ENCODE data around the gene TNRC6A.
"Not testable (repeated sequence)": the region's sequence is repeated elsewhere in the genome, so short reads cannot be mapped to it uniquely, and the experiment has no call there.

Gene TNRC6A

DNA sequence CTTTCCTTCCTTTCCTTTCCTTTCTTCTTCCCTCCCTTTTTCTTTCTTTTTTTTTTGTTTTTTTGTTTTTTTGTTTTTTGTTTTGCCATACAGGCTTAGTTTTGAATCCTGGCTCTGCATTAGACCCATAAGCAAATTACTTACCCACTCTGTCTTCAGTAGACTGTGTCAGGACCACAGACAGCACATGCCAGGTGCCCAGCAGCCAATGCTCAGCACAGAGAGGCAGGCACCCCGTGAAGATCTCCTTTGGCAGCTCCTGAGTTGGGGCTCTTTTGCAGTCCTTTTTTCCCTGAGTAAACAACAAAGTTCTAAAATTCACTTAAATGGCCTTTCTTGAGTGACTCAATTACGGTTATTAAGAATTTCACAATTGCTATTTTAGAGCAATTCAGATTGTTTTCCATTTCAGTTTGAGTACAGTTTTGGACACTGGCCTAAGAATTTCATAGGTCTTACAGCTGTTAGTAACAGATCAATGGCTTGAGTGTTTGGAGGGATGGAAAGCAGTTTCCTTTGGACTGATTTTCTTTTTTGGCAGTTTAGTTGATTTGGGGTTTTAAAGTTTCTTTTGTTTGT lies 90.1 kb downstream of the TNRC6A start:
- DNase-seq = no peak

GRCh38 chr16:24820522-24820921 lies 91.1 kb downstream of the TNRC6A start:
- no peak for DNase-seq

DNA sequence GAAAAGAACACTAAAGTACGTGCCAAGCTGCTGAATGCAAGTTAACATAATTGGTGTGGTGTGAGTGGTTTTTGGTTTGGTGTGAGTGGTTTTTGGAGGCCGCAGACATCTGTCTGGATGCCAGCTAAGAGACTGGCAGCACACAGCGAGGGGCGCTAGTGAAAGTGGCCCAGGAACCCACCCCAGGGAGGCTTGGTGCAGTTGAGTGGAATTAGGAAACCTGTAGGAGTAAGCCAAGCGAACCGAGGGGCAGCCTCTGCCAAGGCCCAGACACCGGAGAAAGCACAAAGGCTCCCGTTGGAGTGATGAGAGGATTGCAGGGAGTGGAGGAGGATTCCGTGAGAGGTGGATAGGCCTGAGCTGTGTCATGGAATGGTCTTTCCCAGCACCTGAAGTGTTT lies 91.7 kb downstream of the TNRC6A start:
- DNase-seq = no peak

GRCh38 chr16:24822542-24822941 lies 93.1 kb downstream of the TNRC6A start:
- no peak for DNase-seq

DNA sequence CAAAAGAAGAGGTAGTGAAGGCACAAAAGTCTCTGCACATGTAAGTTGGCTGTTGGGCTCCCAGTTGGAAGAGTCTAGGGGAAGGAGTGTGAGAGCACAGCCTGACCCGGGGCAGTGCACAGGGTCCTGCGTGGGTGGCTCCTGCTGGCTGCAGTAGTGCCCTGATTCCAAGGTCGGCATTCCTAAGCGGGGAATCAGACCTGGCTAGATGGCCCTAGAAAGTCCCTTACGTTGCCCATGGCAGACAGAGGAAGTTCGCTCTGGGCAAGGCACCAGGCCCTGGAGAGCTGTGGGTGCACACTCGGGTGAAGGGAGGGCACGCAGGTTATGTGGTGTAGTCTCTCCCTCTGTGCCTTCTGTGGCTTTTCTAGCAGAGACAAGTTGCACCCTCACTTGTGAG lies 93.5 kb downstream of the TNRC6A start:
- no peak for DNase-seq

GRCh38 chr16:24825696-24826095 lies 96.2 kb downstream of the TNRC6A start:
- no peak for DNase-seq

DNA sequence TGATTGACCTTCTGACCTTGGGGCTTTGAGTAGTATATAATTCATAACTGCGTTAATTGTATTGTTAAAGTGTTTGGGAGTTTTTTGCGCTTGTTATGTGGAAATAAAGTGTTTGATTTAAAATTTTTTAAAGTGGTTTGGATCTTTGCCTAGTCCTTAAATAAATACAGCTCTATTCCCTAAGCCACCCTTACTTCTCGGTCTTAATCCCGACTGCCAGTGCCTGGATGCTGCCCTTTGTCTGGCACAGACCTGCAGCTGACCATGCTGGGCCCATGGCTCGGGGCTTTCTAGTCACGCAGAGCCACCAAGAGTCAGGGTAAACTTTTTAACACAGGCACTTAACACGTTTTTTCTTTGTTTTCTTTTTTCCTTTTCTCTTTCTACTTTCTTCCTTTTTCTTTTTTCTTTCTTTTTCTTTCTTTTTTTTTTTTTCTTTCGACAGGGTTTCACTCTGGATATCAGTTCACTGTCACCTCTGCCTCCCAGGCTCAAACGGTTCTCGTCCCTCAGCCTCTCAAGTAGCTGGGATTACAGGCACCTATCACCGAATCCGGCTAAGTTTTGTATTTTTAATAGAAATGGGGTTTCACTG lies 96.7 kb downstream of the TNRC6A start:
- no peak for DNase-seq

GRCh38 chr16:24826817-24827566 lies 97.5 kb downstream of the TNRC6A start:
- DNase-seq = no peak

- DNase-seq = no peak
Measured at GRCh38 chr16:24829153-24829552, 99.7 kb downstream of the TNRC6A start.

DNA sequence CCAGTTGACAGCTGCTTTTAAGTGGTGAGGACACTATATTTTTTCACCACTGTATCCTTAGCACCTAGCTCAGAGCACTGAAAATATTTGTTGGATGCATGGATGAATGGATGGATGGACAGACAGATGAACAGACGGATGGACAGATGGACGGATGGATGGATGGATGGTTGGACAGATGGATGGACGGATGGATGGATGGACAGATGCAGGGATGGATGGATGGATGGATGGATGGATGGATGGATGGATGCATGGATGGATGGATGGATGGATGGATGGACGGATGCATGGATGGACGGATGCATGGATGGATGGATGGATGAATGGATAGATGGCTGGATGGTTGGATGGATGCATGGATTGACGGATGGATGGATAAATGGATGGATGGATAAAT lies 103.9 kb downstream of the TNRC6A start:
- DNase-seq = no peak

DNA sequence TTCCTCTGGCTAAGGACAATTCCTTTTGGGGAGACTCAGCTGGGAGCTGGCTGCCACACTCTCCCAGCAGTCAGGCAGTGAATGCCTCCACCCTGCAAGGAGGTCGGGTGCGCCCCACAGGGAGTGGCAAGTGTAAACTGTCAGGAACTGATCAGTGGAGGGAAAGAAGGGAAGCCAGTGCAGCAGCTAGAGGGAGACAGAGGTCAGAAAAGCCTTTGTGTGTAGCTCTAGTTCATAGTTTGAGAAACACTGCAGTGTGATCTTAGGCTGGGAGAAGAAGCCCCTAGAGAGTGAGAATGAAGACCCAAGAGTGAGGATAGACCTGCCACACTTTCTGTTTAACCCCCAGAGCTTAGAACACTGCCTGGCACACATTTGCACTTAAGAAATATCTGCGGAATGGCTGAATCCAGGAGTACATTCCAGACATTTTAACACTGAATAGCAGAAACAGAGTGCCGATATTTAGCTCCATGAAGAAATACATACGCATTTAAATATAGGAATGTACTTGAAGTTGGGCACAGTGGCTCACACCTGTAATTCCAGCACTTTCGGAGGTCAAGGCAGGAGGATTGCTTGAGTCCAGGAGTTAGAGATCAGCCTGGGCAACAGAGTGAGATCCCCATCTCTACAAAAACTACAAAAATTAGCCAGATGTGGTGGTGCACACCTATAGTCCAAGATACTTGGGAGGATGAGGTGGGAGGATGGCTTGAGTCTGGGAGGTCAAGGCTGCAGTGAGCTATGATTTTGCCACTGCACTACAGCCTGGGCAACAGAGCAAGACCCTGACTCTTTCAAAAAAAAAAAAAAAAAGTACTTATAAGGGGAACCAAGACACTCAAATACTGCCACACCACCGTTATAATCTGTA lies 105.2 kb downstream of the TNRC6A start:
- DNase-seq = peak; percentile 55

GRCh38 chr16:24836836-24837235 lies 107.4 kb downstream of the TNRC6A start:
- no peak for DNase-seq

GRCh38 chr16:24837969-24838368 lies 108.5 kb downstream of the TNRC6A start:
- no peak for DNase-seq

DNA sequence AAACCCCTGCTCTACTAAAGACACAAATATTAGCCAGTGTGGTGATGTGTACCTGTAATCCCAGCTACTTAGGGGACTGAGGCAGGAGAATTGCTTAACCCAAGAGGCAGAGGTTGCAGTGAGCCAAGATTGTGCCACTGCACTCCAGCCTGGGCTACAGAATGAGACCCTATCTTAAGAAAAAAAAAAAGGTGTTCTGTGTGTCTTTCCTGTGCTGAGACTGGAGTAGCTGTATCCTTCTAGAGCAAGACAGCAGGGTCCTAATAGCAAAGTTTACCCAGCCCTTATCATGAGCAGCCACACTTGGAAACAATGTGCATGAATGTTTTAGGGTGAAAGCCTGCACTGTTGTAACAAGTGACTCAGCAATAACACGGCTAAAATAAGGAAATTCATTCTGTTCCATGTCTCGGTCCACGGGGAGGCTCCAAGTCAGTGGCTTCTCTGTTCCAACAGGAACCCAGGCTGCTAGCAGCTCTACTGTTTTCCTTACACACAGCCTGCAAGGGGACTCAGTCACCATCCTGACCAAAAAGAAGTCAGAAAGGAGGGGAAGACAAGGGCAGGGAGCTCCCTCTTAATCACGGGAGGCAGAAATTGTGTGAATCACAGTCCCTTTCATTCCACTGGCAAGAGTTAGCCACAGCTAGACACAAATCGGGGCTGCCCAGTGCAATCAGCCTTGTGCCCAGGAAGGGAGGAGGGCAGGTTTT lies 109.3 kb downstream of the TNRC6A start:
- no peak for DNase-seq

- DNase-seq = no peak
Measured at GRCh38 chr16:24839347-24839972, 110.0 kb downstream of the TNRC6A start.

GRCh38 chr16:24841291-24841690 lies 111.8 kb downstream of the TNRC6A start:
- no peak for DNase-seq

DNA sequence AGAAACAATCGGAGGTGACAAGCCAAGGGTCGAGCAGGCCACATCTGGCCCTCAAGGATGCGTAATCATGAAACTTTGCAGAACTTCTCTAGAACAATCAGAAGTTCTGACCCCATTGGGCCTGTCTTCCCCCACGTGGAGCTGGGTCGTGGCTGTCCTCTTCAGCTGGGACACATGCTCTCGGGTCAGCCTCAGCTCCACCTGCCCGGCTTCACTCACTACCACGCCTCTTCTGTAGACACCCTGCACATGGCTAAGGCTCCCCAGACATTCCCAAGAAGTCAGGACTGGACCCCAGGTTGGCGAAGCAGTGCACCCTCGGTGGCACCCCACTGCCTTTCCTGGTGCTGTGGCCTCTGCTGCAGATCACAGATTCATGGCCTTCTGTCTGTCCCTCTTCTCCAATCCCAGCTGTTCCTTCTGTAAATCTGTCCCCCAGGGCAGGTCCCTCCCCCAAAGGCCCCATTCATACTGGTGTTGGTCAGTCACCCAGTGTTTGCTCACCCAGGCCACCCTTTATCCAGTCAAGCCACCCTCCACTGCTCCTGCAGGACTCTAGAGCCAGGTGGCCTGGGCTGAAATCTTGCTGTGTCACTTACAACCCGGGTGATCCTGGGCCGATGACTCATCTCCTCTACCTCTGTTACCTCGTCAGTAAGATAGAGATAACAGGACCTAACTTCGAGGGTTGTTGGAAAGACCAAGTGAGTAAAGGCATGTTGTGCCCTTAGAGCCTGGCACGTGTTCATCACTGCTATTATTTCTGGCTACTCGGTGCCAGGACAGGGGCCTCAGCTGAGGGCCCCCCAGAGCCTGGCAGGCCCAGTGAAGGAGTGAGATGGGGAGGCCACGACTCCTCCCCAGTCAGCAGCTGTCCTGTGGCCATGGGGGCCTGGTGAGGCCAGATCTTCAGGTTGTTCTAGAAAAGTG lies 114.9 kb downstream of the TNRC6A start:
- no peak for DNase-seq

- DNase-seq = not testable (repeated sequence)
Measured at GRCh38 chr16:24845031-24845365, 115.5 kb downstream of the TNRC6A start.

GRCh38 chr16:24845726-24846547 lies 116.5 kb downstream of the TNRC6A start, which contains the start of gene SLC5A11:
SLC5A11 (plus strand) TSS chr16:24845963; CDS start chr16:24858644, 12,681 bp downstream.
- DNase-seq = no peak
